Measurements from ENCODE around the gene EPC2.
"Not testable (repeated sequence)": the region's sequence is repeated elsewhere in the genome, so short reads cannot be mapped to it uniquely, and the experiment has no call there.

The EPC2 gene

DNA sequence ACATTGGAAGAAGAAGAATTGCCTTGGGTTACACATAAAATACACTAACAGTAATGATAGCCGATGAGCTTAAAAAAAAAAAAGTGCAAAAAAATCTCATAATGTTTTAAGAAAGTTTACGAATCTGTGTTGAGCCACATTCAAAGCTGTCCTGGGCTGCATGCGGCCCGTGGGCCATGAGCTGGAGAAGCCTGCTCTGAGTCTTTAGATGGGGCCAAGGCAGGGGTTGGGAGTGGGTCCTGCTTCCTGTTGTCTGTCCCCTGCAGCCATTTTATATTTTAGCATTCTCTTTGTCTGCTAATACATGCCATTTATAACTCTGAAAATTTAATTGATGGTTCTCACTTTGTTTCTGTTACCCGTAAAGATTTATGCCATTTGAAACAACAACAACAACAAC lies 93.2 kb downstream of the EPC2 start:
- no peak for DNase-seq

DNA sequence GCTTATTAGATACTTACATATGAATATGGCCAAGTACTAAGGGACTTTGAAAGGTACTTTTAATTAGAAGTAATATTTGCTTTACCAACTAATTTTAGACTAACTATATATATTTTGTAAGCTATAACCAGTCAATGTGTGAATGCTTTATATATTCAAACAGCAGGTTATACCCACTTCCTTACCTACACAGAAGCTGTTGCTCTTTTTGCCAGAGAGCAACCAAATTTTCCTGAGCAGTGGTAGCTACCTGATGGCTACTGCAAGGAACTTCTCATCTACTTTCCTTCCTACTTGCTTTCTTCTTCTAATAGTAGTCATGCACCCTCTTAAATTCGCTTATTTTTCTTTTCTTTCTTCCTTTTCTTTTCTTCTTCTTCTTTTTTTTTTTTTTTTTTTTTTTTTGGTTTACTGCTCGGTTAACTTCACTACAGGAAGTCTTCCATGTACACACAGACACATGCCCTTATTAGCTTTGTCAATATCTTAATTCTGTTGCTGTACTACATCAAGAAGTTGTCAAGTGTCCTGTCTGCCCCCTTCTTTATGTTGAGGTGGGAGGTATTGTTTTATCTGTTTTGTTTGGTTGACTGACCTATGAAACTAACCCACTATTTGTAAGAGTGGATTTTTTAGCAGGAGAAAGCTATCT lies 95.0 kb downstream of the EPC2 start:
- no peak for DNase-seq

DNA sequence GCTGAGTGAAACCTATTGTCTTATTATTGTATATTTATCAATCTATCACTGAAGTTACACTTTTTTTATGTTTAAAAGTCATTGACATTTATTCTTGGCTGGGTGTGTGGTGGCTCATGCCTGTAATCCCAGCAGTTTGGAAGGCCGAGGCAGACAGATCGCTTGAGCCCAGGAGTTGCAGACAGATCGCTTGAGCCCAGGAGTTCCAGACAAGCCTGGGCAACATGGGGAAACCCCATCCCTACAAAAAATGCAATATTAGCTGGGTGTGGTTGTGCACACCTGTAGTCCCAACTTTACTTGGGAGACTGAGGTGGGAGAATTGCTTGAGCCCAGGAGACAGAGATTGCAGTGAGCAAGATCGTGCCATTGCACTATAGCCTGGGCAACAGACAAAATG lies 97.8 kb downstream of the EPC2 start:
- DNase-seq: peak; percentile 21

DNA sequence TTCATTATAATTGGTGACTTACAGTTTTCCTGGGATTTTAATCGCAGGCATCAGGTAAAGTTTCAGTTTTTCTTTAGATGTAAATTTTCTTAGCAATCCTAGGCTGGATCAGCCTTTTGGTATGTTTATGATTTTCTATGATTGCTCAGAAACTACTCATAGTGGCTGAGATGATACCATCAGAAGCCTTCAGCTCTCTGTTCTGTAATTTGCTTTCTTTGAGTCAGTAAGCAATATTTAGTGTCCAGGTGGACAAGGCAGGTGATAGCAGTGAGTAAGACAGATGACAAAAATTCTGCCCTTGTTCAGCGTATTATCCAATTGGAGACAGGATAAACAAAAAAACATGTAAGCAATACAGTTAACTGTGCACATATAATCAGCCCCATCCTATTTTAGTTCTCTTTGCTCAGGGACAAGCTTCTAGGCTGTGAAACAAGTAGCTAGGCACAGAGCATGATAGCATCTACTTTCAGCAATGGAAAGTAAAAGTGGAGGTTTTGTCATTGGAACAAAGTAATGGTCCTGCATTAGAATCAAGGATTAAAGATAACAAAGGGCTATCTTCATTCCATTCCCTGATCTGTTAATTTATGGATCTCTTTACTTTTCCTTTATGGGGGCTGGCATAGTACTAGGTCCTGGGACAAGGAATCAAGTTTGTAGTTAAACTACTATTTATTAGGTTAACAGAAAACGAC lies 100.8 kb downstream of the EPC2 start:
- no peak for DNase-seq

DNA sequence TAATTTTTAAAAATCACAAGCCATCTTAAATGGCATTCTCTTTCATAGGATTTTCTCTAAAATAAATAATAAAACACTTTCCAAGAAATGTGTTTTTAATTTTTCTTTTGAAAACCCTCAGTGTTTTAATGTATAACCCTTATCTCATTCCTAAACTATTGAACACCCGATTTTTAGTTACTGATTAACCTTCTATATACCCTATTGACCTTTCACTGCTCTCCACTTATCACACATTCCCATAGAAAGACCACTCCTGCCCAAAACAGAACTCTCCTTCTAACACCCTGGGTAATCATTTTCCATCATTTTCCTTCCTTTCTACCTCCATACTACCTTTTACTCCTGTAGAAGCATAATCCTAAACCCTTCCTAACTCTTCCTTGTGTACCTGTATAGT lies 102.4 kb downstream of the EPC2 start:
- DNase-seq: no peak

DNA sequence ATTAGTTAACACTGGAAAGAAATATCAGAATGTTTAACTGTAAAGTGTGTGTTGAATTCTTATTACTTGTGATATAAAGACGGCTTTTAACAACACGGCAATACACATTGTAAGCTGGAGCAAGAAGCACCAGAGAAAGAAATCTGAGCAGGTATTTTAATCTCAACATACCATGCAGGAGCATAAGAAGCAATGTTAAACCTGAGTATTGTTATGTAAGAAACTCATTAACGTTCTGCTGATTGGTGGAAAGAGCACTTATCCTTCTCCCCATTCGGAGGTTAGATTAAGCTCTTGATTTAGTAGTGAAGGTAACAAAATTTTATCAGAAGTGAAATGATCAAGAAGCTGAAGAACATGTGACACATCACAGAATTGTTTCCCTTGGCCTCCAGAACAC lies 107.4 kb downstream of the EPC2 start:
- no peak for DNase-seq

DNA sequence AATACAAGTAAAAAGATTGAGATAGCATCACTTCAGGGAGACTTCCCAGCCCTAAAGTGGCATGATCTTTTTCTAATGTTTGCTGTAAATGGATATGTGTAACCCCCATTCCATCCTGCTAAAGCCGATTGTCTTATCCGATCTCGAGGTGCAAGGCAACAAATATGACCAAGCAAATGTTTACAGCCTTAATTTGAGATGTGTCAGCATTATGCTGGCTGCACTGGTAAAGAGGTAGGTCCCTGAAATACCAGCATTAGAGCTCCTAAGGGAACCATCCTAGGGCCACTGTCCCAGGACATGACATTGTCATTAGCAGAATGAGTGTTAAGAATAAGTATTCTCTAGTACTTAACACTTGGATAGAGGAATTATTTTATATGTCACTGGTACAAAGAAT lies 108.4 kb downstream of the EPC2 start:
- no peak for DNase-seq

DNA sequence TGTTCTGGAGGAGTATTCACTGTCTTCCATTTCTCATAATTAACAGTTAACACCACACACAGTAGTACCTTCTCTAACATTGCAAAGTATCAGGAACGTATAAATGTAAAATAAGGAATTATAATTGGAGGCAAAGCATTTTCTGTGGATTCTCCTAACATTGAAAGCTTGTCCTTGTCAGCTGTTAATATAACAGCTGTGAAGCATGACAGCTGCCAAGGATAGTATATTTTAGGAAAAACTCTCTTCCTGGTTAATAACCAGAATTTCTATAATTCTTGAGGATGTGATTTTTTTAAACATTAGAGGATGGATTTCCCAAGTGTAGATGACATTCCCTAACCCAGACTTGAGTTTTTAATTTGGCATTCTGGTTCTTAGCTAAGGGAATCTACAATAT lies 110.3 kb downstream of the EPC2 start:
- DNase-seq: no peak

DNA sequence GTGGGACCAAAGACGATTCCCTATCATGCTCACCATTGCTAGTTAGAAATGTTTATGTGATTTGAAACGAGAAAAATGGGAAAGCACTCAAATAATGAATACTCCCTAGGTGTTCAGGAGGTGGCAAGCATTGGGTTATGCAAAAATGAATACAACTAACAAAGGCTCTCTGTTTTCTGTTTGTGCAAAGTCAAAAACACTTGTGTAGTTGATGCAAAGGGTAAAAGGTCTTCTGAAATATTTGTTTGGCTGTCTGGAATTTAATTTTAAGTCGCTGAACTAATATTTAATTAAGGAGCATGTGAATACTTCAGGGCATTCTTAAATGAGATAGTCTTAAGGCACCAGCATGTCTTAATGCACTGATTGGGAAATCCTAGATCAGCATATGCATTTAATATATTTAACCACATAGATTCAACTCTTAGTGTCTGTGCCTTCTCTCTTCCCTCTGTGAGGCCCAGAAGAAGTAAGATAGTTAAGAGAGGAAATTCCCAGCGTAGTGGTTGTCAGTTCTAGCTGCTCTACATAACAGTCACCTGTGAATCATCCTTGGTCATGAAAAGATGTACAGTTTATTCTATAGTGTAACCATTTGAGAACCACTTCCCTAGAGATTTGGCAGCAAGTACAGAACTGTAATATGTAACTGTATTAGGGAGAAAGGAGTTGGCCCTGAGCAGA lies 111.9 kb downstream of the EPC2 start:
- DNase-seq: no peak

DNA sequence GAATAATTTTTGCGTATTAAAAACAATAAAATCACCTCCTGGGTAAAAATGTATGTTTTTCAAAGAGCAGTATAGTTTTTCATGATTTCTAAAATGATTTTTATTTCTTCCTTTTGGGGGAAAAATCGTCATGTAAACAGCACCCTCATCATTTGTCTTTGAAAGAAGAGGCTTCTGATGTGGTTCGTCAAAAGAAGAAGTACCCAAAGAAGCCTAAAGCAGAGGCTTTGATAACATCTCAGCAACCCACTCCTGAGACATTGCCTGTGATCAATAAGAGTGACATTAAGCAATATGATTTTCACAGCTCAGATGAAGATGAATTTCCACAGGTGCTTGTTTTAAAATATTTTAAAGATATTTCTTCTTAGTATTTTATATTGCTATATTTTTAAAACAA lies 120.3 kb downstream of the EPC2 start:
- DNase-seq: no peak

DNA sequence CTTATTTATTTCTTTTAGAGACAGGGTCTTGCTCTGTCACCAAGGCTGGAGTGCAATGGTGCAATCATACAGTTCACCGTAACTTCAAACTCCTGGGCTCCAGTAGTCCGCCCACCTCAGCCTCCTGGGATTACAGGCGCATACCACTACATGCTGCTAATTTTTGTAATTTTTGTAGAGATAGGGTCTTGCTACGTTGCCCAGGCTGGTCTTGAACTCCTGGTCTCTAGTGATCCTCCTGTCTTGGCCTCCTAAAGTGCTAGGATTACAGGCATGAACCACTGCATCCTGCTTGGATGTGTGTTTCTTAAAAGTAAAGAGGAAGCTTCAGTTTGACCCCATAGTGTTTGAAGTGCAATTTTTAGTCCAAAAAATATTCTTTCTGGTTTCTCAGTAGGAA lies 125.5 kb downstream of the EPC2 start:
- DNase-seq: no peak

DNA sequence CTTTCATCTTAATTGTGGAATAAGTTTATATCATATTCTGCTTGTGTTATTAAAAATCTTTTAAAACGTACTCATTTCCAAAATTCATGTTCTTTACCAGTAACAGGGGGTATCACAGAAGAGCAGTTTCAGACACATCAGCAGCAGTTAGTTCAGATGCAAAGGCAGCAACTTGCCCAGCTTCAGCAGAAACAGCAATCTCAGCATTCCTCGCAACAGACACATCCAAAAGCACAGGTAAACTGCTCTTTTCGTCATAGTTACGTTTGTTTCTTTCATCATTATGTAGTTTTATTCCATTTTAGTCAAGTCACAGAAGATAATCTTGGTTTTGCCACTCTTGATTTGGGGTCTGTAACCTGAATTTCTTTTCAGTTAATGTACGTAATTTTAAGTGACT lies 137.0 kb downstream of the EPC2 start:
- no peak for DNase-seq

DNA sequence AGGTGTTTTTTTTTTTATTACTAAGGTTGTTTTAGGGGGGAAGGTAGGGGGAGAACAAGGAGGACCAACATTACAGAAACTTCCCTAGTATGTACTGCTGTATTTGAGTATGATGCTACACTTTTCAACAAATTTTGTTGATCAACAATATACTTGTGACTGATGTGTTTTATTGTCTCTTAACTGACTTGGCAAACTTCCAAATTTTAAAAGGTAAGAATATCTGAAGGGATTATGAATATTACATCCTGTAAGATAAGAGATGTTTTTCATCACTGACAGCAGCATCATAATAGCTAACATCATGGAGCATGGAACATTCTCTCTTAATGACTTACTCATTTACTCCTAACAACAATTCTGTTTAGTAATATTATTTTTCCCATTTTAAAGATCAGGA lies 144.5 kb downstream of the EPC2 start:
- DNase-seq: no peak

DNA sequence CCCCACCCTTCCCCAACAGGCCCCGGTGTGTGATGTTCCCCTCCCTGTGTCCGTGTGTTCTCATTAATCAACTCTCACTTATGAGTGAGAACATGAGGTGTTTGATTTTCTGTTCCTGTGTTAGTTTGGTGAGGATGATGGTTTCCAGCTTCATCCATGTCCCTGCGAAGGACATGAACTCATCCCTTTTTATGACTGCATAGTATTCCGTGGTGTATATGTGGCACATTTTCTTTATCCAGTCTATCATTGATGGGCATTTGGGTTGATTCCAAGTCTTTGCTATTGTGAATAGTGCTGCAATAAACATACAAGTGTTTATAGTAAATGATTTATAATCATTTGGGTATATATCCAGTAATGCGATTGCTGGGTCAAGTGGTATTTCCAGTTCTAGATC lies 145.6 kb downstream of the EPC2 start:
- DNase-seq: not testable (repeated sequence)

DNA sequence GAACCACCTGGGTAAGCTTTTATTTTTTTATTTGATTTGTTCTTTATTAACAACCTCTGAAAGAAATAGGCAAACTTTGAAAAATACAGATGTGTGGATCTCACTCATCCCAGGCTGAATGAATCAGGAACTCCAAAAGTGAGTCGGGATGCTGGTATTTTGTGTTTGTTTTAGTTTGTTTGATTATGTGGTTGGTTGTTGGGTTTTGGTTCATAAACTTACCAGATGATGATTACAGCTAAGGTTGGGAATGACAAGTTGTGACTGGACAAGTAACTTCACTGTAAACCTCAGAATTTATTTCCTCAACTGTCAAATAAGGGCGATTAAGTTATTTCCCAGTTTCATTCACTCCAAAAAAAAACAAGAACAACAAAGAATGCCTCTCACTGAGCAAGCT lies 150.0 kb downstream of the EPC2 start:
- DNase-seq: no peak

DNA sequence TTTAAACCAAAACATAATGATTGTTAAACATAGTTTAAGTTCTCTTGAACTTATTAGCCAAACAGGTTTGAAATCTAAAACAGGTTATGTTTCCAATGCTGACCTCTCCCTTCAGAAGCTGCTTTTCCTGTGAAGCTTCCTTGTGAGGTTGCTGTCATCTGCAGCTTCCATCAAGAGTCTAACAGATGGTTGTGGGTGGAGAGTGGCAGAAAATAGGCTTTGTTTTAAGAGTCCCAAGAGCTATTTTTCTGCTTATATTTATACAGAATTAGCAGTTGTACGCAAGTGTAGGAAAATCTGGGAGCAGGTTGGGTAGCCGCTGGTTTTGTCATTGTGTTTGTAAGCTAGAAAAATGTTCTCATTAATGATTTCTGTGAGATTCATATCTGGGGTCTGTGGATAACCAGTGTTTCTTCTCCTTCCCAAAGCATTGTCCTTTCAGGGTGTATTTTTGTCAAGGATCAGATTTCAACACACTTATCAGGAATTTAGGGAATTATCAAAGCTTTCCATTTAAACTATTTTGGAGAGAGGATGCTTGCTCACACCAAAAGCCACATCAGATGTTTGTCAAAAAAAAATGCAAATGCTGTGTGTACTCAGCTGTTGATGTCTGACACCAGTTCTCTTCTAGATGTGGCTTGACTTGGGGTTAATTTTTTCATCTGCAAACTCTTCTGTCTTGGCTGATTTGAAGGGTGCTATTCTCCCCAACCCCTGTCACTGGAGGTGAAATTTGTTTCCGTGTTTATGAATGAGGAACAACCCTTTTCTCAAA lies 152.4 kb downstream of the EPC2 start:
- DNase-seq: peak; percentile 36

DNA sequence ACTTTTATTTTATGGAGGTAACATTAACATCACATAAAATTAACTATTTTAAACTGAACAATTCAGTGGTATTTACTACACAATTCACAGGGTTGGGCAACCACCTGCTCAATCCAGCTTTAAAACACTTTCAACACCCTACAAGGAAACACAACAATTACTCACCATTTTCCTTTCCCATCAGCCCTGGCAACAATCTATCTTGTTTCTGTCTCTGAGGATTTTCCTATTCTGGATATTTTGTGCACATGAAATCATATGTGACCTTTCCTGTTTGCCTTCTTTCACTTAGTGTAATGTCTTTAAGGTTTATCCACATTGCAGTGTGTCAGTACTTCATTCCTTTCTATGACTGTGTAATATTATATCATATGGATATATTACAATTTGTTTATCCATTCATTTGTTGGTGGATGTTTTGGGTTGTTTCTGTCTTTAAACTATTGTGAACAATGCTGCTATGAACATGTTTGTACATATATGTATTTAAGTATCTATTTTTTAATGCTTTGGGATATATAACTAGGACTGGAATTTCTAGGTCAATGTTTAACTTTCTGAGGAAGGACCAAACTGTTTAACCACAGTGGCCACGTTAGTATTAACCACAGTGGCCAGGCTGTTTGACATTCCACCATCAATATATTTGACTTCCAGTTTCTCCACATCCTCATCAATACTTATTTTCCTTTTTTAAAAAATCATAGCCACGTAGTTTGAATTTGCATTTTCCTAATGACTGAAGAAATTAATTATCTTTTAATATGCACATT lies 158.1 kb downstream of the EPC2 start:
- no peak for DNase-seq

DNA sequence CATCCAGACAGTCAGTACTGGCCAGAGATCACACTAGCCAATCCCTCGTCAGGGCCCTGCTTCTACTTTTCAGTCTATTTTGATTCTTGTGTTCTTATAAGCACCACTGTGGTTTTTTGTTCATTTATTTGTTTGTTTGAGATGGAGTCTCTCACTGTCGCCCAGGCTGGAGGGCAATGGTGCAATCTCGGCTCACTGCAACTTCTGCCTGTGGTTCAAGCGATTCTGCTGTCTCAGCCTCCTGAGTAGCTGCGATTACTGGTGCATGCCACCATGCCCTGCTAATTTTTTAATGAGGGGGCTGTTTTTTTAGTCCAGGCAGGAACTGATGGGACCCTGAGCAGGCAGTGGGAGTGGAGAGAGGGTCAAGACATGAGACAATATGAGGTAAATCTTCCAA lies 165.5 kb downstream of the EPC2 start:
- no peak for DNase-seq

DNA sequence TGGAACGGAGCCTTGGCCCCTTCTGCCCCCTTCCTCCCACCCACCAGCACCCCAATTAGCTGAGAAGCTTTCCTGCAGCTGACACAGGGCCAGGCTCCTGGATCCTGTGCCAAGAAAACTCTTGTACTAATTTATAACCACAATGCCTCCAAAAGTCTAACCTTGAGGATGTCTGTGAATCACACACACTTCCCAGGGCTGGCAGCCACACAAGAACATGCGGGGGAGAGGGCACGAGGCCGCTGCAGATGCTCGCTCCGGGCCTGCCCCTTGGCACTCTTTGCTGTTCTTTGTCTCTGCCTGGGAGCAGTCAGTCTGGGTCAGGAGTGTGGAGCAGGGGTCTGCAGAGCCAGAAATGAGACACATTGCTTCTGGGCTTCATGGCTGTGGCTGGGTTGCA lies 167.8 kb downstream of the EPC2 start:
- no peak for DNase-seq

DNA sequence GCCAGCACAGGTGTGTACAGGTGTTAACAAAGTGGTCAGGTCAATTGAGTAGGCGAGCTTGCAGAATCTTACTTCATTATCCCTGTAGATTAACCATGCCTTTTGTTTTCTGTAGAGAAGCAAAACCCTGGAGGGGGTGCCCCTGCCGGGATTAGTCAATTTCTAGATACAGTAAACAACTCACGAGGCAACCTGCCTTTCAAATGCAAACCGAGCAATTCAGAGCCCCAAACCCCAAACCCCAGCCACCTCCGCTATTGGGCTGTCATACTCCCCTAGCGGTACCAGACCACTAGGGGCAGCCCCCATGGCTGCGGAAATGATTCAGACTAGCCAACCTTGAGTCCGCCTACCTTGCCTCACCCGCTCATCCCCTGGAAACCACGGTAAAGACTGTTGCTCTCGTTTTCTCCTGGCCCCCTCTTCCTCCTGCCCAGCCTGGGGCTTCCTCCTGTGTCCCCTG lies 169.1 kb downstream of the EPC2 start:
- DNase-seq: no peak

DNA sequence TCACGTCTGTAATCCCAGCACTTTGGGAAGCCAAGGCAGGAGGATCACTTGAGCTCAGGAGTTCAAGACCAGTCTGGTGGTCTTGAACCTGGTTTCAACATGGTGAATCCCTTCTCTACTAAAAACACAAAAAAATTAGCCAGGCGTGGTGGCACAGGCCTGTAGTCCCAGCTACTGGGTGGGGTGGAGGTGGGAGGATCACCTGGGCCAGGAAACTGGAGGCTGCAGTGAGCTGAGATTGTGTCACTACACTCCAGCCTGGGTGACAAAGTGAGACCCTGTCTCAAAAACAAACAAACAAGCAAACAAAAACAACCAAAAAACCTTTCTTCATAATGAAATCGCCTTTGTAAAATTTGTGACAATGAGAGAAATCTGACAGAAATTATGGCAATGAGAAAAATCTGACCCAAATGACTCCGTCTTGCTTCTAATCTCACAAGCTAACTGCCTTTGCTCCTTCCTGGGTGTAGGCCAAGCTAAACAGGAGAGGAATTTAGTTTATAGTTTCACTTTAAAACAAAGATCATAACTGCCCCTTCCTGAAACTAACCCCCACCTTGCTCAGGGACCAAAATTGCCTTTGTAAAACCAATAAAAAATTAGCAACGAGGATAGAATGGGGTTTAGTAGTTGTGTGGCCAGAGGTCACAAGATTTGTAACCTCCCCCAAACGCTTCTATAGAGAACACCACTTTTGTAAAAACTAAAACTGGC lies 169.8 kb downstream of the EPC2 start:
- no peak for DNase-seq

DNA sequence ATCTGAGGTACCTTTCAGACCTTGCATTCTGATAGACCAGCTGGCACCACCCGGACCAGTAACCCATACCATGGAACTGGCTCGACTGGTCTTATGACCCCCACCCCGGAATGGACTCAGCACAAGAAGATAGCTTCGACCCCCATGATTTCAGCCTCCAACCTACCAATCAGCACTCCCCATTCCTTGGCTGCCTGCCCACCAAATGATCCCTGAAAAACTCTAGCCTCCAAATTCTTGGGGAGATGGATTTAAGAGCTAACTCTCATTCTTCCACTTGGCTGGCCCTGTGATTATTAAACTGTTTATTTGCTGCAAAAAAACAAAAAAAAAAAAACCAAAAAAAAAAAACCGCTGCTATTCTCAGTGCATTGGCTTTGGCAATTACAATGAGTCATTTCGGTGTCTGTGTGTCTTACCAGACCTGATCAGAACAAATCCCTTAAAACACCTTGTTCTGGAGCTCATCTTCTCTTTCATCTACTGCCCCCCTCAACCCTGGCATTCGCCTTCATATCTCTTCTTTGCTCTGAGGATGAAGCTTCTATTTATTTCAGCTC lies 170.4 kb downstream of the EPC2 start:
- no peak for DNase-seq
